Measurements from ENCODE around the gene NODAL. TPM values are rescaled to one million over a fixed set of nuclear protein-coding genes. Genes with fewer than 3 reads are reported as not detected.

NODAL gene
- total and polyA plus RNA-seq, 4 donors: not detected

DNA sequence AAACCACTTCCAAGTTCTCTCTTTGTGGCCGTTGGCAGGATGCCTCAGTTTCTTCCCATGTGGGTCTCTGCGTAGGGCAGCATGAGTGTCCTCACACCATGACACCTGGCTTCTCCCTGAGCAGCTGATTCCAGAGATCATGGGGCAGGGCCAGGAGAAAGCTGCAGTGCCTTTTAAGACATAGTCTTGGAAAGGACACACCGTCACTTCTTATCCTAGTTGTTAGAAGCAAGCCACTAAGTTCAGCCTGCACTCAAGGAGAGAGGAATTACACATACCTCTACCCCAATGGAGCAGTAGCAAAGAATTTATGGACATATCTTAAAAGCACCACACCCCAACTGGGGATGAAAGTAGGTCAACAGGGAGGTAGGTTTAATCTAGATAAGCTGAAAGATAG, 16.4 kb downstream of the NODAL start:
- peaks cover 3 to 8% (median 4%) of the 10 kb centered on the region in 5 donors for H3K4me1 ChIP-seq (ENCODE audit: control insufficient read depth in 5 of 5, insufficient read depth in 5 of 5, low read length in 5 of 5)
- 64 to 80% methylated on average over 3 of the region's 3 CpGs for WGBS, 2 donors
- TF ChIP-seq, protein P1, sequence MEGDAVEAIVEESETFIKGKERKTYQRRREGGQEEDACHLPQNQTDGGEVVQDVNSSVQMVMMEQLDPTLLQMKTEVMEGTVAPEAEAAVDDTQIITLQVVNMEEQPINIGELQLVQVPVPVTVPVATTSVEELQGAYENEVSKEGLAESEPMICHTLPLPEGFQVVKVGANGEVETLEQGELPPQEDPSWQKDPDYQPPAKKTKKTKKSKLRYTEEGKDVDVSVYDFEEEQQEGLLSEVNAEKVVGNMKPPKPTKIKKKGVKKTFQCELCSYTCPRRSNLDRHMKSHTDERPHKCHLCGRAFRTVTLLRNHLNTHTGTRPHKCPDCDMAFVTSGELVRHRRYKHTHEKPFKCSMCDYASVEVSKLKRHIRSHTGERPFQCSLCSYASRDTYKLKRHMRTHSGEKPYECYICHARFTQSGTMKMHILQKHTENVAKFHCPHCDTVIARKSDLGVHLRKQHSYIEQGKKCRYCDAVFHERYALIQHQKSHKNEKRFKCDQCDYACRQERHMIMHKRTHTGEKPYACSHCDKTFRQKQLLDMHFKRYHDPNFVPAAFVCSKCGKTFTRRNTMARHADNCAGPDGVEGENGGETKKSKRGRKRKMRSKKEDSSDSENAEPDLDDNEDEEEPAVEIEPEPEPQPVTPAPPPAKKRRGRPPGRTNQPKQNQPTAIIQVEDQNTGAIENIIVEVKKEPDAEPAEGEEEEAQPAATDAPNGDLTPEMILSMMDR (IDR thresholded peaks at IDR 0.05; ENCODE audit: control extremely low read depth, extremely low read depth): no peak
- no peak overlapping the region for H3K27ac ChIP-seq (ENCODE audit: low read depth in 1 of 2, low read length in 1 of 2)
- no peak overlapping the region for H3K9ac ChIP-seq (ENCODE audit: insufficient read depth in 1 of 2, low read length in 2 of 2)
- H3K27me3 ChIP-seq (ENCODE audit: control insufficient read depth in 3 of 3, insufficient read depth in 3 of 3, low read length in 2 of 3): no peaks in the 10 kb centered on the region
- no peak for DNase-seq
- peaks cover 0 to 2% (median 0%) of the 10 kb centered on the region in 4 donors for H3K9me3 ChIP-seq (ENCODE audit: control insufficient read depth in 4 of 4, insufficient read depth in 3 of 4, low read length in 3 of 4)
- H3K36me3 ChIP-seq (ENCODE audit: control insufficient read depth in 4 of 4, insufficient read depth in 4 of 4, low read length in 4 of 4): peaks cover 28 to 56% (median 39%) of the 10 kb centered on the region in 4 donors
- ATAC-seq (ENCODE audit: insufficient read depth, low FRiP score): no peak
- no peak overlapping the region for H3K4me3 ChIP-seq

DNA sequence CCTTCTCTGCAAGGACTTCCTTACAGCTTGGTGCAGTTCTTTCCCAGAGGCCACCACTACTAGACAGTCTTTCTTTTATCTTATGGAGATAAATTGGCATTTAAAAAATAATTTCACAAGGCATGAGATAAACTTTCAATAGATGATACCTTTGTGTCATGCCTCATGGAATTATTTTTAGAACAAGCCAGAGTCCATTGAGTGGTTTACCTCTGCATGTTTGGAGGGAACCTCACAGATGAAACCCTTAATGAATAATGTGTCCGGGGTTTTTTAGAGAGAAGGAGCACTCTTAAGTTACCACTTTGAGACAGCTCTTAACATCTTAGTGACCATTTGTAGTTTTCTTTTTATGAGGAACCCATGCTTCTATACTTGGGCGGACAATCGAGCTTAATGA, 17.2 kb downstream of the NODAL start:
- peaks cover 28 to 53% (median 40%) of the 10 kb centered on the region in 4 donors for H3K36me3 ChIP-seq (ENCODE audit: control insufficient read depth in 4 of 4, insufficient read depth in 4 of 4, low read length in 4 of 4)

DNA sequence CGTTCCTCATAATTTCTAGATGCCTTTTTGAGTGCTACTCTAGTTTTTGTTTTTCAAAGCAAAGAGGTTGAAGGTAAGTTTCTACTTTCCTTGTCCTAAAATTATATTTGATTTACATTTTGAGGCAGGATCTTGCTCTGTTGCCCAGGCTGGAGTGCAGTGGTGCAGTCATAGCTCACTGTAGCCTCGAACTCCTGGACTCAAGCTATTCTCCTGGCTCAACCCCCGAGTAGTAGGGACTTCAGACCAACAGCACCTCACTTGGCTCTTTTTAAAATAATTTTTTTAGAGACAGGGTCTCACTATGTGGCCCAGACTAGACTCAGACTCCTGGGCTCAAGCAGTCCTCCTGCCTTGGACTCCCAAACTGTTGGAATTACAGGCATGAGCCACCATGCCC, 22.8 kb downstream of the NODAL start:
- DNase-seq (no peak), ATAC-seq (ENCODE audit: insufficient read depth, low FRiP score) (no peak)
- no peak overlapping the region for H3K9ac ChIP-seq (ENCODE audit: insufficient read depth in 1 of 2, low read length in 2 of 2)
- no peaks in the 10 kb centered on the region for H3K9me3 ChIP-seq (ENCODE audit: control insufficient read depth in 4 of 4, insufficient read depth in 3 of 4, low read length in 3 of 4)
- H3K27ac ChIP-seq (ENCODE audit: low read depth in 1 of 2, low read length in 1 of 2): no peak overlapping the region
- TF ChIP-seq, protein P1 (IDR thresholded peaks at IDR 0.05; ENCODE audit: control extremely low read depth, extremely low read depth): no peak
- 96% methylated on average over 3 of the region's 3 CpGs for WGBS, 2 donors
- peaks cover 0 to 6% (median 1%) of the 10 kb centered on the region in 5 donors for H3K4me1 ChIP-seq (ENCODE audit: control insufficient read depth in 5 of 5, insufficient read depth in 5 of 5, low read length in 5 of 5)
- no peaks in the 10 kb centered on the region for H3K27me3 ChIP-seq (ENCODE audit: control insufficient read depth in 3 of 3, insufficient read depth in 3 of 3, low read length in 2 of 3)
- H3K4me3 ChIP-seq: no peak overlapping the region
- peaks cover 17 to 29% (median 23%) of the 10 kb centered on the region in 4 donors for H3K36me3 ChIP-seq (ENCODE audit: control insufficient read depth in 4 of 4, insufficient read depth in 4 of 4, low read length in 4 of 4)

More for the DNA sequence above, 17.2 kb downstream of the NODAL start:
- Histone ChIP-seq H3K9me3 (ENCODE audit: control insufficient read depth in 4 of 4, insufficient read depth in 3 of 4, low read length in 3 of 4) (peaks cover 0 to 2% (median 0%) of the 10 kb centered on the region in 4 donors), H3K4me1 (ENCODE audit: control insufficient read depth in 5 of 5, insufficient read depth in 5 of 5, low read length in 5 of 5) (peaks cover 0 to 8% (median 0%) of the 10 kb centered on the region in 5 donors), H3K4me3 (no peak overlapping the region), H3K27ac (ENCODE audit: low read depth in 1 of 2, low read length in 1 of 2) (no peak overlapping the region), H3K9ac (ENCODE audit: insufficient read depth in 1 of 2, low read length in 2 of 2) (no peak overlapping the region), H3K27me3 (ENCODE audit: control insufficient read depth in 3 of 3, insufficient read depth in 3 of 3, low read length in 2 of 3) (no peaks in the 10 kb centered on the region)
- DNase-seq (no peak), ATAC-seq (ENCODE audit: insufficient read depth, low FRiP score) (no peak)
- TF ChIP-seq, protein P1 (IDR thresholded peaks at IDR 0.05; ENCODE audit: control extremely low read depth, extremely low read depth): no peak
- WGBS, 2 donors: 91 to 95% methylated on average over 3 of the region's 3 CpGs

DNA sequence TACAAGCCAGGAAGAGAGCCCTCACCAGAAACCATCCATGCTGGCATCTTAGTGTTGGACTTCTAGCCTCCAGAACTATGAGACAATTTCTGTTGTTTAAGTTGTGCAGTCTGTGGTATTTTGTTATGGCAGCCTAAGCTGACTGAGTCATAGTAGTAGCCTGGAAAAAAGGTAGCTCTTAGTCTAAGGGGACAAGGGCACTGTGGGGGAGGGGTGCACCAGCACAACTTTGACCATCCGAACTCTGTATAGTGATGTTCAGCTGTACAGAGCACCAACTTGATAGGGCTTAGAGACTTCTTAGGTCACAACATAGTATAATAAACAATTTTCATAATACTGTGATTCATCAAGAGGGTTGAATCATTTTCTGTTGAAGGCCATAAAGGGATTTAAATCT, 23.3 kb downstream of the NODAL start:
- peaks cover 17 to 28% (median 21%) of the 10 kb centered on the region in 4 donors for H3K36me3 ChIP-seq (ENCODE audit: control insufficient read depth in 4 of 4, insufficient read depth in 4 of 4, low read length in 4 of 4)
- TF ChIP-seq, protein P1 (IDR thresholded peaks at IDR 0.05; ENCODE audit: control extremely low read depth, extremely low read depth): no peak
- ATAC-seq (ENCODE audit: insufficient read depth, low FRiP score): no peak
- H3K27ac ChIP-seq (ENCODE audit: low read depth in 1 of 2, low read length in 1 of 2): no peak overlapping the region
- H3K9ac ChIP-seq (ENCODE audit: insufficient read depth in 1 of 2, low read length in 2 of 2): no peak overlapping the region
- no peak for DNase-seq
- H3K4me1 ChIP-seq (ENCODE audit: control insufficient read depth in 5 of 5, insufficient read depth in 5 of 5, low read length in 5 of 5): peaks cover 0 to 6% (median 3%) of the 10 kb centered on the region in 5 donors
- no peaks in the 10 kb centered on the region for H3K9me3 ChIP-seq (ENCODE audit: control insufficient read depth in 4 of 4, insufficient read depth in 3 of 4, low read length in 3 of 4)
- 90 to 100% methylated on average over 1 of the region's 1 CpG for WGBS, 2 donors
- H3K4me3 ChIP-seq: no peak overlapping the region
- H3K27me3 ChIP-seq (ENCODE audit: control insufficient read depth in 3 of 3, insufficient read depth in 3 of 3, low read length in 2 of 3): no peaks in the 10 kb centered on the region

Measured in lung (tissue), 12 donors.